GM21447 (cell line): Measurements from ENCODE around the gene SKI.

Experiments used
- ATAC-seq: cut with Tn5 transposase; IDR thresholded peaks from one replicate; pipeline ENCODE4 v1.9.1; 2021; ENCODE audit not compliant: unreplicated experiment

The SKI gene

GRCh38 chr1:2228157-2228594, at the start of gene SKI:
Gene SKI, plus strand, starts transcription at chr1:2228319. Its CDS starts 448 bp downstream, at chr1:2228767.
- no peak for ATAC-seq

DNA sequence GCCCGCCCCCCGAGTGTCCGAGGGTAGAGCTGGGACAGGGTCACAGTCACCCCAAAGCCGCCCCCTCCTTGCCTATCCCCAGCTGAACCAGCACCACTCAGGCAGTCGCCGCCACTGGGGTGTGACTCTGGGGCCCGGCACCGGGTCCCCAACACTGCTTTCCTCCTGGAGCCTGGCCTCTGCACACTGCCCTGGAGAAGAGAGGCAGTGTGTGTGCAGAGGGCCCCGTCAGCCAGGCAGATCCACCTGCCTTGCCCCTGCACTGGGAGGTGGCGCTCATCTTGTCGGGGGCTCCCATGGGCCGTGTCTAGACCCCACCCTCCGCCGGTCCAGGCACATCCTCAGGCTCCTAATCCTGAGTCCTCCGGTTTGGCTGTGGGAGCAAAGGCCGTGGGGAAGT, 49.2 kb upstream of the SKI start:
- ATAC-seq = no peak

- ATAC-seq = no peak
These were observed 48.7 kb upstream of the SKI start for GRCh38 chr1:2179283-2180013.

GRCh38 chr1:2180297-2181245, 47.5 kb upstream of the SKI start:
- no peak for ATAC-seq

DNA sequence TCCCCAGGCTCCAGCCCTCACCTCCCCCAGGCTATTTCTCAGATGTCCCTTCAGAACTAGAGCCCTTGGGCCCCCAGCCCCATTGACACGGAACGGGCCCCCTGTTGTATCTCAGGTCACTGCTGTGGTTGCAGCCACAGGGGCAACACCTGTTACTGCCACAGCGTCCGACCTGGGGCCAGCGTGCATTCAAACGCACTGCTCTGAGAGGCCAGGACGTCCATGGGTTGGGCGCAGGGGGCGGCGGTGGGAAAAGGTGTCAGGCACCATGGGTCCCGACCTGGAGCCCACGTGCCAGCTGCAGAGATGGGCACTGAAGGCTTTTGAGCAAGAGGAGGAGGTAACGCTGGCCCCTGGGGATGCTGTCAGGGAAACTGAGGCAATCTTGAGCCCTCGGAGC, 46.8 kb upstream of the SKI start:
- no peak for ATAC-seq

GRCh38 chr1:2181752-2182151, 46.4 kb upstream of the SKI start:
- no peak for ATAC-seq

DNA sequence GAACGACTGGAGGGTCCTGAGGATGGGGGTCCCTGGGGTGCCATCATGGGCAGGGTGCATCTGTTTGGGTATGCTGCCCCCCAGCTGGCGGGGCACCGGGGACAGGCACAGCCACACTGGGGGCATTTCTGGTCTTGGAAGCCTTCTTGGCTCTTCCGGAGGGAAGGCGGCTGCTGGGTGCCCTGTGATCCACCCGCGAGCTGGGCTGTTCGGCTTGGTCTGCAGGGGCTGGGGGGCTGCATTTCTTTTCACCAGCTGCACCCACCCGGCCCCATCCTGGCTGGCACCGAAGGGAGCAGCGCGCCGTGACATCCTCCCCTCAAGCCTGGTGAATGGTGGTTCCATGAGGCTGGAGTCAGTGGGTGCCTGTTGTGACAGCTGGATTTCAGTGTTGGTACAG, 45.7 kb upstream of the SKI start:
- ATAC-seq = no peak

DNA sequence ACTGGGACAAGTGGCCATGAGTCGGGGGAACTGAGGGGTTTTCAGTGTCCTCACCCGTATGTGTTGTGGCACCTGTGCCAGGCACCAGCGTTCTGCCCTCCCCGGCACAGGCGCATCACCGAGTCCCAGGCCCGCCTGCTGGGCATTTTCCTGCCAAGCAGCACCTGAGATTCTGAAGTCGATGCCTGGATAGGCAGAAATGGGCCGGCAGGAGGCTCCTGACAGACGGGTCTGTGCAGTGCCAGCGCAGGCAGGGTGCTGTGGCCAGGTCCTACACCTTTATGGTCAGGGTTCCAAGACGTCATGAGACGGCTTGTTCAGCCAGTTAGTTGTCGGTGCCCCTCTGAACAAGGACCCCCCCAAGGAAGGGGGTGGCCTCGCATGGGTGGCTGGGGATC, 44.2 kb upstream of the SKI start:
- ATAC-seq = no peak

GRCh38 chr1:2184531-2184930, 43.6 kb upstream of the SKI start:
- ATAC-seq = no peak

DNA sequence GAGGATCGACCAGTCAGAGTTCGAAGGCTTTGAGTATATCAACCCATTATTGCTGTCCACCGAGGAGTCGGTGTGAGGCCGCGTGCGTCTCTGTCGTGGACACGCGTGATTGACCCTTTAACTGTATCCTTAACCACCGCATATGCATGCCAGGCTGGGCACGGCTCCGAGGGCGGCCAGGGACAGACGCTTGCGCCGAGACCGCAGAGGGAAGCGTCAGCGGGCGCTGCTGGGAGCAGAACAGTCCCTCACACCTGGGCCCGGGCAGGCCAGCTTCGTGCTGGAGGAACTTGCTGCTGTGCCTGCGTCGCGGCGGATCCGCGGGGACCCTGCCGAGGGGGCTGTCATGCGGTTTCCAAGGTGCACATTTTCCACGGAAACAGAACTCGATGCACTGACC, 43.2 kb upstream of the SKI start:
- no peak for ATAC-seq

- no peak for ATAC-seq
These were observed 42.0 kb upstream of the SKI start for GRCh38 chr1:2185880-2186855.

DNA sequence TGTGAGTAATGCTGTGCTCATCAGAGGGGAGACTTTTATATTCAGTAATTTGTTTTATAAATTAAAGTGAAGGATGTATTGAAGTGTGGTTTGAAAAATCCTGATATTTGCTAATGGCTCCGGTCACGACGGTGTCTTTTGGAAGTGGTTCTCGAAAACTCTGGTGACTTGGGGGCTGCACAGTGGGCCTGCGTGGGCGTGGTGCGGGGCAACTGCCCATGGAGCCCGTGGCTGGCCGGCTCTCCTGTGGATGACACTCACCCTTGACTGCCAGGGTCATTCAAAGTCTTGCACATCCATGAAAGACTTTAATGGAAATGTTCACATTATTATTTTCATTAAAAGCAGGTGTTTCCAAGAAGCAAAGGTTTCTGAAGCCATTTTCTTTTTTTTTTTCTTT, 41.2 kb upstream of the SKI start:
- no peak for ATAC-seq

DNA sequence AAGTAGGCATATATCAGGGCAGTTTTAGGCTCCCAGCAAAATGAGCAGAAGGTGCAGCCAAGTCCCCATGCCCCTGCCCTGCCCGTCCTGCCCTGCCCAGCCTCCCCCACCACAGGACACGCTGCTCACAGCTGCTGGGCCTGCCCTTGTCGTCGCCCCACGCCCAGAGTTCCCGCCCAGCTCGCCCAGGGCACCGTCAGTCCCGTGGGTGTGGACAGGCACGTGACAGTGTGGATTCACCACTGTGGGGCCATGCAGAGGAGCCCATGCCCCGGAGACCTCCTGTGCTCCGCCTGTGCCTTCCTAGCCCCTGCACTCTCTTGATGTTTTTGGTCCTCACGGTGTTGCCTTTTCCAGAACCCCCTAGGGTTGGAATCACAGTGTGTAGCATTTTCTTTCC, 40.5 kb upstream of the SKI start:
- no peak for ATAC-seq

- ATAC-seq = no peak
These were observed 39.8 kb upstream of the SKI start for GRCh38 chr1:2188336-2188735.

DNA sequence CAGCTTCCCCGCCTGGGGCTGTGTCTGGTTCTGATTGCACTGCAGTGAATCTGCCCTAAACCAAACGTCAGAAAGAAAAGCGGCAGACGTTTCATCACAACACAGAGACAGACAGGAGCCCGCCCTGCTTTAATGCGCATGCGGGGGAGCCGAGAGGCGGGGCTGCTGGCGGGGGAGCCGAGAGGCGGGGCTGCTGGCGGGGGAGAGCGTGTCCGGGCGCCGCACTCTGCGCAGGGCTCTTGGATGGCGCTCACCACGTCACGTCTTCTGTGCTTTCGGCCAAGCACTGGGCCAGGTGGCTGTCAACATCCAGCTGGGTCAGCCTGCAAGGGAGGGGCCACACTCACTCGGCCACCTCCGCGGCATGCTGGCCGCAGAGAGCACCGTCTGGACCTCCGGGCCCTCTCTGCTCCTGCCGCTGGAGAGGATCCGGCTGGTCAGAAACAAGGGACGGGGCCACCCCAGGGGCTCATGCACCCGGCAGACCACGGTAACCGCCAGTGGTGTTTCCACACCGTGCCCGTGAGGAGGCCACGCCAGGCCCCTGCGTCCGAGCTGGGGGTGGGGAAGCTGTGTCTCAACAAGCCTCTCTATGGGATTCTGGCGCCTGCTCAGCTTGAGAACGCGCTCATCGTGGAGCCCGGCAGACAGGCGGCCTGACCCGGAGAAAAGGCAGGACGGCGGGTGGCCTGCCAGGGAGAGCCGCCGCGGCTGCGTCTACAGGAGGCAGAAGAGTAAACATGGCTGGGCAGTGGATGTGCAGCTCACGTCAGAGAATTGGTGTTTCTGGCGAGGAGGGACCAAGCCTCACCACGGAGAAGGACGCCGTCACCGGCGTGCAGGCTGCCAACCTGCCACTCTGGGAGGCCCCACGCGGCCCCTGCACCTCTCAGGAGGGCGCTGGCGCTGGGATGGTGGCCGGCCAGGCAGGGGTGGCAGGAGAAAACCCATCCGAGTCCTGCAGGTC, 38.4 kb upstream of the SKI start:
- peak; percentile 78 for ATAC-seq

DNA sequence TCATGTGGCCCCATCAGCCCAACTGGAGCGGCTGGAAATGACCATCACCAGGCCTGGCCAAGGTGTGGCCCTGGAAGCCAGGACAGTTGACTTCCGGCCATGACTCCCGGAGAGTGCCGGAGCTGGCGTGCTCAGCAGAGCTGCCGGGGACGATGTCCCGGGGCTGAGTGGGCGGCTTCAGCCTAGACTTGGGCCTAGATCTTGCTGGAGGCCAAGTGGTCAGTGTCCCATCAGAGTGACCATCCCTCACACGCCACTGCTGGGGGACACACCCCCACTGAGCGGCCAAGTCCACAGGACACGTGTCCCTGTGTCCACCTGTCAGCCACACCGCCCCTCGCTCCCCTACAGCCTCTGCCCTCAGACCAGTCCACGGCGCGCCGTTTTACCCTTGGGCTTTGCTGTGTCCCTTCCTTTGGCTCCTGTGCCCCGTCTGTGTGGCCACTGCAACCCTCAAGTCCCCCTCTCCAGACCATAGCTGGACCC, 37.6 kb upstream of the SKI start:
- no peak for ATAC-seq

DNA sequence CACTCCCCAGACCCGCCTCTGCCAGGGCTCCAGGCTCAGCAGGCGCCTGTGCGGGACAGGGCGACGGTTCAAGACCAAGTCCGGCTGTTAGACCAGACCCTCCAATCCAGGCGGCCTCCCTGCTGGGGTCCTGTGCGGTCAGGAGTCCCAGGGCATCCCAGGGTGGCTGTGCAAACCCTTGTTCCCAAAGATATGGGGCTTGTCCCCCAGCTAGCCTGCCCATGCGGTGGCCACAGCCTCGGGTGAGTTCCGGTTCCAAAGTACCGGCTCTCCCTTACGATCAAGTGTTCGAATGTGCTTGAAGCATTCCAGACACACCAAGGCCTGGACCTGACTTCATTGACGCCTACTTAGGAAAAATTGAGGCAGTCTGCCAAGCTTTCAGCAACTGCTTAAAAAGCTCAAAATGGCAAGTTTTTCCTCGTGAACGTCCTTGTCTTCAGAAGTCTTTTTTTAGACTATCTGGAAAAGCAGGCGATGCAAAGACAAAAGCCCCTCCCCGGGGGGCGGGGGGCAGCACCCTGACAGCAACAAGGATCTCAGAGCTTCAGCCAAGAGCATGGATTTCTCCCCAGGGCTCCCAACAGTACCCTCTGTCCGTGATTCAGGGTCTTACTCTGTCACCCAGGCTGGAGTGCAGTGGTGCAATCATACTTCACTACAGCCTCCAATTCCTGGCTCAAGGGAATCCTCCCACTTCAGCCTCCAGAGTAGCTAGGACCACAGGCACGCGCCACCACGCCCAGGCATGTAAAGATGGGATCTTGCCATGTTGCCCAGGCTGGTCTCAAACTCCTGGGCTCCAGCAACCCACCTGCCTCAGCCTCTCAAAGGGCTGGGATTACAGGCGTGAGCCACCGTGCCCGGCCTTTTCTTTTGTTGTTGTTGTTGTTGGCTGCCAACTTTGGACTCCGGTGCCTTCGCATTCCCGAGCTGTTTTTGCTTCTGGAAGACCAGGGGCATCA, 35.8 kb upstream of the SKI start:
- ATAC-seq = no peak

DNA sequence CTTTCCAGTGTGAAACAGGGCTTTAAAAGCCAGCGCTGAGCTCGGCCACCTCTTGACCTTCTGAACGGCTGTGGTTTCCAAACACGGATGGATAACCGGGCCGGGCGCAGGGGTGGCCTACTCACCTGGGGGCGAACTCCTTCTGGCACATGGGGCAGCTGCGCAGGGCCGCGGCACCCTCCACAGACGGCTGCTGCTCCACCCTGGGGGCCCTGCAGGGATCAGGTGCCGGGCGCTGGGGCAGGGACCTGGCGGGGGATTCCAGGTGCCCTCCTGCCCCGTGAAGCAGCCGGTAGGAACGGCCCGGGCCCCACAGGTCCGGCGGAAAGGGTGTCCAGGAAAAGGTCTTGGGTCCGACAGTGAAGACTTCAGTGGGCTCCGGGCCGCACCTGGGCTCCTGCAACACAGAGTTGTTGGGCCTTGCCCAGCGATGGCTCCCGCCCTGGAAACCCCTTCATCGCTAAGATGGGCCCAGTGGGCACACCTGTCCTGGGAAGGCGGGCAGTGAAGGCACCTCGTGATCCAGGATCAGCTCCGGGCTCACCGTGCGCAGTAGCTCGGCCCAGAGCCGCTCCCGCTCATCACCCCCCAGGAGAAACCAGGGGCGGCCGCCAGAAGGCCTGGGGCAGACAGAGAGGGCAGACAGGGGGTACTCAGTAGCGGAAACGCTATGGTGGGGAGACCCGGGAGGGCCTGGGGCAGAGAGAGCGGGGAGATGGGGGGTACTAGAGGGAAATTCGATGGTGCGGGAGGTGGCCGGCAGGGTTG, 34.4 kb upstream of the SKI start:
- ATAC-seq = no peak
